GM19467 (cell line): ENCODE data around the gene MEN1.
"Not testable (repeated sequence)": the region's sequence is repeated elsewhere in the genome, so short reads cannot be mapped to it uniquely, and the experiment has no call there.

Source experiments
- ATAC-seq: cut with Tn5 transposase; IDR thresholded peaks from one replicate; pipeline ENCODE4 v1.9.1; 2021; ENCODE audit warnings: mild to moderate bottlenecking, moderate library complexity; ENCODE audit not compliant: unreplicated experiment

MEN1 gene

DNA sequence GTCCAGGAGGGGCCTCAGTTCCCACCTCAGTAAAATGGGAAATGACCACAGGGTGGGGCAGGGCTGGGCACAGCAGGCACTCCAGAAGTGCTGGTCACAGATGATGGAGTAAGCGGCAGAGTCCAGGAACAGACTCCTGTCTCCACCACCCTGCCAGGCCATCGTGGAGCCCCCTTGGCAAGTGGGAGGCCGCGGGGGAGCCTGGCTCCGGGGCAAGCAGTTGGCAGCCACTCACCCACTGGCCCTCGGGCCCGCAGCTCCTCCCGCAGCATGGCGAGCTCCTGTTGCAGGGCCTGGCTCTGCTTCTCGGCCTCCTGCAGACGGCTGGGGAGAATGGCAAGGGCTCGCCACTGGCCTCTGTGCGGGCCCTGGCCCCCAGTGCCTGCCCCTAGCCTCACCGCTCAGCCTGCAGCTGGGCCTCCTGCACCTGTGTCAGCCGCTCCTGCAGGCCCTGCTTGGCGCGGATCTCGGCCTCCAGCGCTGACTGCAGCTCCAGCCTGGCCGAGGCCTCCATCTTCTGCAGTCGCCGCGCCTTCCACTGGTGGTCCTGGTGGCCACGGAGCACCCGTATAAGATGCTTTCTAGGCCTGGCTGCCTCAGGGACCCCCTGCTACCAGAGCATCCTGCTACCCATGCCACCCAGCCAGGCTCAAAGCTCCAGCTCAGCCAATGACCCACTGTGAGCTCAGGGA is 23.8 kb upstream of the MEN1 start:
- ATAC-seq = no peak

DNA sequence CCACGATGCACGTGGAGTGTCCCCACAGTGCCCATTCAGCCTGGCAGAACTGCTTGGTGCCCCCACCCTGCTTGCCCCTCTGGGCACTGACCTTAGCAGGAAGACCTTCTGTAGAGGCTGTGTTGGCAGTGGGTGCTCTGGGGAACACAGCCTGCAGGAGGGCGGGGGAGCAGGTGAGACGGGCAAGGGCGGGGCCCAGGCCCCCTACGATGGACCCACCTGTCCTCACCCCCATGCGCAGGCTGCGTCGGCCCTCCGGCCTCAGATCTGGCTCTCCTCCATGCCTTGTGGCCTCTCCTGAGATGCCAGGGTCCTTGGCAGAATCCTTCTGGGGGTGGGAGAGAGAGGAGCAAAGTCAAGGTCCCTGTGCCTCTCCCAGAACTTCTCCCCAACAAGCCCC is 23.2 kb upstream of the MEN1 start:
- ATAC-seq = no peak

DNA sequence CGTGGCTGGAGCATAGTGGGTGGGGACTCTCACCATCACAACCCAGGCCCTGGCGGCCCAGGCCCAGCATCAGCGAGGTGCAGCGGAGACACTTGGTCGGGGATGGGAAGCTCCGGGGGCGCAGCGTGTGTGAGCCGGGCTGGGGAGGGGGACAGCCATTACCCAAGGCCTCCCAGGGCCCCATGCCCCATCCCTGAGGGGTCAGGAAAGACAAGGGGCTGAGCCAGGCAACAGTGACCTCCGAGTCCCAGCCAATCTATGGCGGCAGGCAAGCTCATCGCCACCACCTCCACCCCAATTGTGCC is 22.8 kb upstream of the MEN1 start:
- ATAC-seq = no peak

DNA sequence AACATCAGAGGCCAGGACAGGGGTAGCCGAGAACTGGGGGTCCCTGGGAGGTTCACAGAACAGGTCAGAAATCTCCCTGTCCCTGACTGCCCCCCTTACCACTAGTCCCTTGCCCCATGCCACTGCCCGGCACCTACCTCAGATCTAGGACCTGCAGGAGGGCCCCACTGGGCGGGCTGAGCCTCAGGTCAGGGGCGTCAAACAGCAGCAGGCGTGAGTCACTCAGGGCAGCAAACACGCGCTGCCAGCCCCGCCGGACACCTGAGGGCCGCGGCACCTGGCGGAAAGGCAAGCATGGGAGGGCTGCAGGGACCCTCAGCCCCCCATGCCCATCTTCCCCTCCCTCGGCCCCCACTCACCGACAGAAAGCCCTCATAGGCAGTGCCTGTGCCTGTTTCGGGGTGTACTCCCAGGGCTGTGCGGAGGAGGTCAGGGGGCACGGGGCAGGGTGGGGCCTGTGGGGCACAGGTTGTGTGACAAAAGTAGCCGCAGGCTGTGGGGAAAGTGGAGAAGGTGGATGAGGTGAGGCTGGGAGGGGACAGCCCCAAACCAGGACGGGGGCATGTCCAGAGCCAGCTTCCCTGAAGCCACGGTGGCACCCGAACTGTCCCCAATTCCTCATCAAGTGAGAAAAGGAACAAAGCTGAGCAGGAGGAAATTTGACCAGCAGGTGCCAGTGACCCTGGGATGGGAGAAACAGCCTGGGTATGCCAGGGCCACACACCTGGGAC is 22.3 kb upstream of the MEN1 start:
- no peak for ATAC-seq

DNA sequence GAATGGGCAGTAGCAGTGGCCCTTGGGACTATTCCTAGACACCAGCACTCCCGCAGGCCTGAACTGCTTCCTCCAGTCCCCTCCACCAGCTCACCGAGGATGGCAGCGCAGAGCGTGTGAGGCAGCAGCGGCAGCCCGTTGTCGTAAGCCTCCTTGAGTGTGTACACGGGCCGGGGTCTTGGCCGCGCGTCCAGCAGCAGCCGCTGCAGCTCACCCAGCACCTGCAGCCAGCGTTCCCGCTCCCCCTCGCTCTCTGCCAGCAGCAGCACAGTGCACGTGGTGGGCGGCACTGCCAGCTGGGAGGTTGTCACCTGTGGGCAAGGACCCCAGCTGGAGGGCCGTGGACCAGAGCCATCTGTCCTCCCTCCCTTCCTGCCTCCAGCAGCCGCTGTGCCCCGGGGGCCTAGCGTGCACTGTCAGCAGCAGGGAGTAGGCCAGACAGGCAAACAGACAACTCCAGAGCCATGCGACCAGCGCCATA is 21.1 kb upstream of the MEN1 start:
- ATAC-seq = no peak

DNA sequence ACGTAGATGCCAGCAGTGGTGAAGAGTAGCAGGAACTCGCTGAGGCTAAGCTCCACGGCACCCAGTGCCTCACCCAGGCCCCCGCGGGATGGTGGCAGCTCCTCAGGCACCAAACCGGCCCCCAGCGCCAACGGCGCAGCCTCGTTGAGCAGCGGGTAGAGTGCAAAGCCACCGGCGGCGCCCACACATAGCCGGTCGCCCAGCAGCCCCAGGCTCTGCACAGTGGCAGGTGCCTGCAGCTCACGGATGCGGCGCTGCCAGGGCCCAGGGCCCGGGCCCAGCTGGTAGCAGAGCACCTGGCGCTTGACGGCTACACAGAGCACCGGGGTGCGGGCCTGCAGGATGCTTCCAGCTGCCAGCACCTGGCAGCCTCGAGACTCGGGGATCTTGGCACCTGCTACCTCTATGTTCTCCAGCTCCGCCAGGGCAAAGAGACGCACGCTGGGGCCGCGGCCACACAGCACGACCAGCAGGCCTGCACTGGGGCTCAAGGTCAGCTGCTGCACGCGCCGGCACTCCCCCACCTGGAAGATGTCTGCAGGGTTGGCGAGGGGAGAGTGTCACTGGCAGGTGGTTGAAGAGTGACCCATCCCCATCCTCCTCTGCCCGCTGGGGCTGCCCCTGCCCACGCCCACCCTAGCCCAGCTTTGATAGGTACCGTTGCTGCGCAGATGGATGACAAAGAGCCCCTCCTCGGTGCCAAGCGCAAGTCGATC is 19.3 kb upstream of the MEN1 start:
- ATAC-seq = no peak

DNA sequence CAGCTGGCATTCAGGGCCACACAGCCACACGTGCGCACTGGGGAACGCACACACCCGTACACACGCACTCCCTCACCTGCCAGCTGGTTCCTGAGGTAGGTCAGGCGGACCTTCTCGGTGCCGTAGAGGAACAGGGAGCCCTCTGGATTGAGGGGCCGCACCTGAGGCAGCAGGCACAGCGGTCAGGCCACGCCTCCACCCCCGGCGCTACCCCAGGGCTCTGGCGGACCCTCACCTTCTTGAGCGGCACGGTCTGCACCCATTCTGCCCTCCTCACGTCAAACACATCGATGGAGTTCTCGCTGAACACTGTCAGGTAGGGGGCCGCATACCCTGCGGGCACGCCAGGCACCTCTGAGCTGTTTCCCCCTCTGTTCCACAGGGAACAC is 17.1 kb upstream of the MEN1 start:
- ATAC-seq = no peak

DNA sequence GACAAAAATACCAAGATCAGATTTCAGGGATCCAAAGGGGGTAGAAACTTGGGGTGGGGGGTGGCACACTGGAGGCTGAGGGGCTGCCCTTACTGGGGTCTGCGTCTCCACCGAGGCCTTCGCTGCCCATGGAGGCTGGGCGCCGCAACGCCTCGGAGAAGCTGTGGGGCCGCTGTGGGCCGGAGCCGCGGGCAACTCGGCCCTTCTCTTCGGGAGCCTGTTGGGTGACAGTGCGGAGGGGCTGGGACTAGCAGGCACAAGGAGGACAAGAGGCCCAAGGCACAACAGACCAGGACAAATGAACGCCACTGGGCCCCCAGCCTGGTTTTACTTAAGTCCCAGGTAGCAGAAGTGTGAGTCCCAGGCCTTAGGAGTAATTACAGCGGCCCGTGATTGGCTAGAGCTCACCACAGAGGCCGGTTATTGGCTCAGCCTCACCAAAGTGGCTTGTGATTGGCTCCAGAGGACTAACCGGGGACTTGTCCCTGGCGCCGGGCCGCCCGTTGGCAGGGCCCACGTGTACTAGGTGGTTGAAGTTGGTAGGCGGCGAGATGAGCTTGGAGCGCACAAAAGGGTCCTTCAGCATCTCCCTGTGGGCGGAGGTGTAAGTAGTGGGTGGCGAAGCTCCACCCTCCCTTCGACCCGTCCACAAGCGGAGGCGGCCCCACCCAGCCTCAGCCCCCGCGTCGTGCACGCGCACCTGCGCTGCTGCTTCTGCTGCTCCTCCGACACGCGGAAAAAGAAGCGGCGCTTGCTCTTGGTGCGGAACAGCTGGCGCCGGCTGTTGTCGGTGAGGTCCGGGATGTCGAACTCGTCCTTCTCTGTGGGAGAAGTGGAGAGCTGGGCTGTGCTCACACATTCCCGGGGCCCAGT is 16.5 kb upstream of the MEN1 start:
- ATAC-seq = no peak

DNA sequence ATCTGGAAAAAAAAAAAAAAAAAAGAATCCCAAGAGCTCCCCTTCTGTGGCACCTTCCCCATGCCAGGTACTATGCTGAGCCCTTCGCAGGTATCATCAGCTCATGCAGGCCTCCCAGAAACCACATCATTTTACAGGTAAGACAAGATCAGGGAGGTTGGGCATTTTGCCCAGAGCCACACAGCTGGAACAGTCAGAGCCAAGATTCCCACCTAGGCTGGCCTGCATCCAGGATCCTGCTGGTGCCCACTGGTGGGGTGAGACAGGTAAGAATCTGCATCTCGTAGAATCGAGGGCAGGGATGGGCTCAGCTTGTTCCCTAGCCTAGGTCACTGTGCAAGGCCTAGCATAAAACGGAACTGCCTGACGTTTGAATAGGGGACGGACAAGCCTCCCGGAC is 15.7 kb upstream of the MEN1 start:
- no peak for ATAC-seq

DNA sequence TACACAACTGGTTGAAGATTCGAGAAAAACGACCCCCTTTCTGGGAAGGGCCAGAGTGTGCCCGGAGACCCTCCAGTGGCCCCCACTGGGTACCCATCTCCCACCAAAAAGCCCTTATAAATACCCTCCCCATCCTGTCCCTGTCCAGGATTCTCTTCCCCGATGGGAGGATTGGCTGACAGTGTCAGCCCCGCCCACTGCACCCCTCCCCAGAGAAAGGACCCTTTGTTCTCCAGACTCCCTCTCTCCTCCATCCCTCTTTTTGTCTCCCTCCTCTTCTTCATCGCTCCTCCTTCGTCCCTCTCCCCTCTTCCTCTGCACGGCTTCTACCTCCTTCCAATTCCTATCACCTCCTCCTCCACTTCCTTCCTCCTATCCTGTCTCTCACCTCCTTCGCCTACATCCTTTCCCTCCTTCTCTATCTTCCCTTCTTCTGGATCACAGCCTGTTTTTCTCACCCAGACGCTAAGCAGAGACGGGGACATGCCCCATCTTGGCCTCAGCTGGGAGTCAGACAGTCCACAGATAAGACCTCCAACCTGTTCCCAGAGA is 13.3 kb upstream of the MEN1 start:
- no peak for ATAC-seq

DNA sequence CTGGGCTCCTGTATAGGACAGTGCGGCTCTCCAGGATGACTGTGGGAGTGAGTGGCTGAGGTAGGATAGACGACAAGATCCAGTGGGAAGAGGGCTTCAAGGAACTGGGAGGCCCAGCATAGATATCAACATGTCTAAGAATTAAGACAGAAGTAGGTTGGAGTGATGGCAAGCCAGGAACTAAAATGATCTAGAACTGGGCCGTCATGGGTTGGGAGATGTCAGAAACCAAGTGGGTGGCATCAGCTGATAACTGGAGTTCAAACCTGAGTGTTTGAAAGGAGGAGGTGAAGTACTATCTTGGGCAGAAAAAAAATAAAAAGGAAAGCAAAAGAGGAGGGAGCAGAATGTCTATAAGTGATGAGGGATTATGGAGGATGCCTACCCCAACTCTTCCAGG is 7.1 kb upstream of the MEN1 start:
- no peak for ATAC-seq

DNA sequence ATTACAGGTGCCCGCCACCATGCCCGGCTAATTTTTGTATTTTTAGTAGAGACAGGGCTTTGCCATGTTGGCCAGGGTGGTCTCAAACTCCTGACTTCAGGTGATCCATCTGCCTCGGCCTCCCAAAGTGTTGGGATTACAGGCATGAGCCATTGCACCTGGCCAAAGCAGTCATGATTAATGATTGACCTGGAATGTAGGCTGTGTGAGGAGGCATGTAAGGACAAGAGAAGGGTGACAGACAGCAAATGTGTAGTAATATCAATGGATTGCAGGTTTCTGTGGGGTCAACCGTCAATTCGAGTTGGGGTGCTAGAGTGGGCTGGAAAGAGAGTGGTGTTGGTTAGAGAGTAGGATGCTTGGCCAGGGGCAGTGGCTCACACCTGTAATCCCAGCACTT is 5.1 kb upstream of the MEN1 start:
- not testable (repeated sequence) for ATAC-seq

DNA sequence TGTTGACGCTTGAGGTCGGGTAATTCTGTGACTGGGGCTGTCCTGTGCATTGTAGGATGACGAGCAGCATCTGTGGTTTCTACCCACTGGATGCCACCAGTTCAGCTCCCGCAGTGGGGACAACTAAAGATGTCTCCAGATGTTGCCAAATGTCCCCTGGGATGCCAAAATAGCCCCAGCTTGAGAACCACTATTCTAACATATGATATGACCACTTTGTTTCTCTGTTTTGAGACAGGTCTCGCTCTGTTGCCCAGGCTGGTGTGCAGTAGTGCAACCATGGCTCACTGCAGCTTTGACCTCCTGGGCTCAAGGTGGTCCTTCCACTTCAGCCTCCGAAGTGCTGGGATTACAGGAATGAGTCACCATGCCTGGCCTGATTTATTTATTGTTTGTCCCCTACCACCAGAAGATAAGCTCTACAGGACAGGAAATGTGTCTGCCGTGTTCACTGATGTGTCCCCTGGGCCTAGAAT is 4.4 kb upstream of the MEN1 start:
- peak; percentile 62 for ATAC-seq

DNA sequence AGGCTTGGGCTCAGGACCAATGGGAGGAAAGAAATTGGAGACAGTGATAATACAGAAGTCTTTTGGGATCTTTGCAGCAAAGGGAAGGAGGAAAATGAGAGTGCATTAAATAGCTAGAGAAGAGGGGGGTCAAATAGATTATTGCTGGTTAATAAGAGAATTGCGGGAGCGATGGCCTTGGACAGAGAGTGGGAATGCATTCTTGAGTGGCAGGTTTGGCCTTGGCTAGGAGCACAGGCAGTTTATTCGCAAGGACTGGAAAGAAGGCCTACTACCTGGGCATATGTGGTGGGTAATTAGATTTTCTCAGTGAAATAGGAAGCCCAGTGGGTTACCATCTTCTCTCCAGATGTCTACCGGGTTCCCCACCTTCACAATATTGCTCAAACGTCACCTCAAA is 3.5 kb upstream of the MEN1 start:
- no peak for ATAC-seq

DNA sequence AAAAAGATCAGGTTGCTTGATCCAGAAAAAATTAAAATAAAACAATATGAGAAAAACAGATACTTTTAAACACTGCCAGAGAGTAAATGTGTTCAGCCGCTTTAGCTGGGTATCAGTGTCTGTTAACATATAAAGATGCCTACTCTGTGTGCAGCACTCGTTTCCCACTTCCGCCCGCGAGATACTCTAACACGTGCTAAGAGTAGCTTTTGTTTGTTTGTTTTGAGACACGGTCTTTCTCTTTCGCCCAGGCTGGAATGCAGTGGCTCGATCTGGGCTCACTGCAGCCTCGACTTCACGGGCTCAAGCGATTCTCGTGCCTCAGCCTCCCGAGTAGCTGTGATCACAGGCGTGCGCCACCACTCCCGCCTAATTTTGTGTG is 531 bp upstream of the MEN1 start:
- ATAC-seq = no peak

DNA sequence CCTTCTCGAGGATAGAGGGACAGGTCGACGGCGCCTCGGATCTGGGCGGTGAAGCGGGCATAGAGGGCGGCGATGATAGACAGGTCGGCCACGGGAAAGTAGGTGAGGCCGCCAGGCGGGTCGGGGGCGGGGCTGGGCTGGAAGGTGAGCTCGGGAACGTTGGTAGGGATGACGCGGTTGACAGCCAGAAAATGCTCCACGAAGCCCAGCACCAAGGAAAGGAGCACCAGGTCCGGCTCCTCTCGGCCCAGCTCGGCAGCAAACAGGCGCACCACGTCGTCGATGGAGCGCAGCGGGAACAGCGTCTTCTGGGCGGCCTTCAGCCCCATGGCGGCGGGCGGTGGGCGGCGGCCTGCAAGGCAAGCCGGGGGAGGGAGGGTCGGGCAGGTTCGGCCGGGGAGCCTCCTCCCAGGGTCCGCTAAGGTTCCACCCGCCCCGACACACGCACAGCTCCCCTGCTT is 540 bp downstream of the MEN1 start:
- no peak for ATAC-seq

DNA sequence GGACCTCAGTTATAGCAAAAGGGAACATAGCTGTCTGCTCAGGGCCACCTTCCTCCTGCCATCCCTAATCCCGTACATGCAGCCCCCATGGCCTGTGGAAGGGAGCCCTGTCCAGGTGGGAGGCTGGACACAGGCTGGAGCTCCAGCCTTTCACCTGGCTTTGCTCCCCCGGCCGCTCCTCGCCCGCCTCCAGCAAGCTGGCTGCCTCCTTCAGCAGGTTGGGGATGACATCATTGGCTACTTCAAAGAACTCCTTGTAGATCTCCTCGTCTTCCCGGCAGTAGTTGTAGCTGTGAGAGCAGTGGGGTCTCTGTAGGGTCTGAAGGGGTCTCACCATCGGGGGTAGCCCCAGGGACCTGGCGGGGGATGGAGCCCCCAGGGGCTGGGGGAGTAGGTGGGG is 4.9 kb downstream of the MEN1 start:
- ATAC-seq = no peak

DNA sequence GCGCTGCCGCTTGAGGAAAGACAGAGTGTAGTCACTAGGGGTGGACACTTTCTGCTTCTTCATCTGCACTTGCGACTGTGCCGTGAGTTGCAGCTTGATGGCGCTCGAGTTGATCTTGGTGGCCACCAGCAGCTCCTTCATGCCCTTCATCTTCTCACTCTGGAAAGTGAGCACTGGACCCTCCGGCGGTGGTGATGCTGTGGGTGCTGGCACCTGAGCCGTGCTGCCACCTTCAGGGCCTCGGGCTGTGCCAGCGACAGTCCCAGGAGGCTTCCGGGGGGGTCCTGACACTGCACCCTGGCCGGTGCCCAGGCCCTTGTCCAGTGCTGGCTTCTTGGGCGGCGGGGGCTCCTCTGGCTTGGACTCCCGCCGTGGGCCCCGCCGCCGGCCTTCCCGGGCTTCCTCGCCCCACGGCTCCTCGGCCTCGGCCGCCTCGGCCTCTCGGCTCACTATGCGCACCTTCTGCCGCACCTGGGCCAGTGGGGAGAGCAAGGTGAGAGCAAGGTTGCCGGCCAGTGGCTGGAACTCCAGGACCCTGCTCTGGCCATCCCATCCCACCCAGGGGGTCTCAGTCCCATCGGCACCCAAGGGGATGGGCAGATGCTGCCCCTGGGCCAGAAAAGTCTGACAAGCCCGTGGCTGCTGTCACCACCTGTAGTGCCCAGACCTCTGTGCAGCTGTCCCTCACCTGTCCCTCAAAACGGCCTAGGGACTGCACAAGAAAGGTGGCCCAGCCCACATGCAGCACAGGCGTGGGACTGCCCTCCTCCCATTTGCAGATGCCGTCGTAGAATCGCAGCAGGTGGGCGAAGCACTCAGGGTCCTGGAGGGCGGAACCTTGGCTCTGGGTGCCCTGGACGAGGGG is 5.8 kb downstream of the MEN1 start:
- no peak for ATAC-seq

DNA sequence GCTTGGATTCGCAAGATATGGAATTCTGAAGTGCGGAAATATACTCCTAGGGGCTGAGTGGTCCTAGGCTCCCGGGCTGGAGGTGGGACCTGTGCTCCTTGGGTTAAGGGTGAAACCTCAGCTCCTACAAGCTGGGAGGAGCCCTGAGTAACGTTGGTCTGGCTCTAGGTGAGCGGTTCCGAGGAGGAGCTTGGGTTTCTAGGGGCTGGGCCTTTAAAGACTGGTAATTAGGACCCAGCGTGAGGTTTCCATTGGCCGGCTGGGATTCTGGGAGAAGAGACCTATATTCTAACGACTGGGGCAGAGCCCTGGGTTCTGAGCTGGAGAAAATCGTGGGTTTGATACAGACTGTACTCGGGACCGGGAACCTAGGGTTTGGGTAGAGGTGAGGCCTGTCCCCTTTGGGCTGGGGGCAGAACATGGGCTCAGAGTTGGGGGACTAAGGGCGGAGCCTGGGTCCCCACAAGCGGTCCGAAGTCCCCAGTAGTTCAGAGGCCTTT is 6.5 kb downstream of the MEN1 start:
- no peak for ATAC-seq
